ENCODE measurements around the gene TTLL10.

TTLL10 gene

GRCh38 chr1:1245817-1246576, 72.3 kb downstream of the TTLL10 start:
- DNase-seq (ENCODE audit: low read depth in 3 of 3, low spot score in 1 of 3), result no peak

- no peak for DNase-seq (ENCODE audit: low read depth in 3 of 3, low spot score in 1 of 3)
Observed at GRCh38 chr1:1246577-1247340, 73.1 kb downstream of the TTLL10 start, which contains the start of gene C1QTNF12. Gene C1QTNF12, minus strand, starts transcription at chr1:1246722. Its CDS starts 32 bp downstream, at chr1:1246690.

- DNase-seq (ENCODE audit: low read depth in 3 of 3, low spot score in 1 of 3), result no peak
Observed at GRCh38 chr1:1247341-1247913, 73.7 kb downstream of the TTLL10 start.
